Effector memory CD4-positive, alpha-beta T cell (primary cell): Measurements from ENCODE around the gene ITGAE.

ENCODE experiments used
- DNase-seq, 3 donors: peaks; one replicate each; pipeline ENCODE4 v3.0.0-alpha.2; 2020
- H3K27ac ChIP-seq: 2 replicates; pipeline ENCODE4 v1.7.0; 2013; ENCODE audit warnings: mild to moderate bottlenecking, low read length, moderate library complexity; ENCODE audit not compliant: insufficient read depth, poor library complexity, severe bottlenecking
- H3K27me3 ChIP-seq: replicated peaks from 2 replicates; pipeline ENCODE4 v1.7.0; 2013; ENCODE audit warnings: mild to moderate bottlenecking, low read length; ENCODE audit not compliant: insufficient read depth, control insufficient read depth, poor library complexity, severe bottlenecking
- H3K36me3 ChIP-seq: 2 replicates; pipeline ENCODE4 v1.7.0; 2013; ENCODE audit warnings: mild to moderate bottlenecking, low read length, moderate library complexity; ENCODE audit not compliant: control insufficient read depth, insufficient read depth
- H3K4me1 ChIP-seq: 2 replicates; pipeline ENCODE4 v1.7.0; 2013; ENCODE audit warnings: low read length, mild to moderate bottlenecking; ENCODE audit not compliant: control insufficient read depth, insufficient read depth, poor library complexity, severe bottlenecking
- H3K4me3 ChIP-seq: 2 replicates; pipeline ENCODE4 v1.7.0; 2013; ENCODE audit warnings: low read length, low read depth, mild to moderate bottlenecking; ENCODE audit not compliant: insufficient read depth, poor library complexity, severe bottlenecking
- H3K9me3 ChIP-seq: 2 replicates; pipeline ENCODE4 v1.7.0; 2013; ENCODE audit warnings: mild to moderate bottlenecking, low read length, moderate library complexity; ENCODE audit not compliant: control insufficient read depth

The ITGAE gene

GRCh38 chr17:3817851-3818605 is 17.0 kb upstream of the ITGAE start:
- H3K27me3 ChIP-seq, result no peaks in the 10 kb centered on the region
- peaks cover 66% of the 10 kb centered on the region for H3K36me3 ChIP-seq
- H3K27ac ChIP-seq, result no peak overlapping the region
- no peak for DNase-seq
- no peak overlapping the region for H3K4me3 ChIP-seq
- no peaks in the 10 kb centered on the region for H3K4me1 ChIP-seq
- no peaks in the 10 kb centered on the region for H3K9me3 ChIP-seq

GRCh38 chr17:3815925-3816324 is 14.9 kb upstream of the ITGAE start:
- no peaks in the 10 kb centered on the region for H3K9me3 ChIP-seq
- no peak overlapping the region for H3K4me3 ChIP-seq
- no peaks in the 10 kb centered on the region for H3K27me3 ChIP-seq
- no peak overlapping the region for H3K27ac ChIP-seq
- DNase-seq, result no peak
- H3K36me3 ChIP-seq, result peaks cover 67% of the 10 kb centered on the region
- H3K4me1 ChIP-seq, result no peaks in the 10 kb centered on the region

- Histone ChIP-seq H3K9me3 (no peaks in the 10 kb centered on the region), H3K36me3 (peaks cover 69% of the 10 kb centered on the region), H3K4me3 (no peak overlapping the region), H3K27ac (no peak overlapping the region), H3K4me1 (no peaks in the 10 kb centered on the region), H3K27me3 (no peaks in the 10 kb centered on the region)
- DNase-seq, result no peak
Observed at GRCh38 chr17:3815122-3815521, 14.1 kb upstream of the ITGAE start.

- DNase-seq, result no peak
- Histone ChIP-seq H3K36me3 (peaks cover 68% of the 10 kb centered on the region), H3K9me3 (no peaks in the 10 kb centered on the region), H3K27me3 (no peaks in the 10 kb centered on the region), H3K27ac (no peak overlapping the region), H3K4me3 (no peak overlapping the region), H3K4me1 (no peaks in the 10 kb centered on the region)
Observed at GRCh38 chr17:3814361-3814760, 13.4 kb upstream of the ITGAE start.

- Histone ChIP-seq H3K9me3 (no peaks in the 10 kb centered on the region), H3K4me3 (no peak overlapping the region), H3K27me3 (no peaks in the 10 kb centered on the region), H3K4me1 (no peaks in the 10 kb centered on the region), H3K36me3 (peaks cover 63% of the 10 kb centered on the region), H3K27ac (no peak overlapping the region)
- no peak for DNase-seq
Observed at GRCh38 chr17:3813171-3813570, 12.2 kb upstream of the ITGAE start.

GRCh38 chr17:3812771-3813170 is 11.8 kb upstream of the ITGAE start:
- H3K36me3 ChIP-seq, result peaks cover 65% of the 10 kb centered on the region
- H3K4me3 ChIP-seq, result no peak overlapping the region
- no peaks in the 10 kb centered on the region for H3K9me3 ChIP-seq
- no peaks in the 10 kb centered on the region for H3K4me1 ChIP-seq
- H3K27ac ChIP-seq, result no peak overlapping the region
- DNase-seq, result no peak
- H3K27me3 ChIP-seq, result no peaks in the 10 kb centered on the region

- DNase-seq, result no peak
- Histone ChIP-seq H3K4me1 (no peaks in the 10 kb centered on the region), H3K9me3 (no peaks in the 10 kb centered on the region), H3K27ac (no peak overlapping the region), H3K27me3 (no peaks in the 10 kb centered on the region), H3K4me3 (no peak overlapping the region), H3K36me3 (peaks cover 65% of the 10 kb centered on the region)
Observed at GRCh38 chr17:3812284-3812683, 11.3 kb upstream of the ITGAE start.

- H3K4me3 ChIP-seq, result no peak overlapping the region
- DNase-seq, result no peak
- no peaks in the 10 kb centered on the region for H3K27me3 ChIP-seq
- H3K36me3 ChIP-seq, result peaks cover 47% of the 10 kb centered on the region
- no peaks in the 10 kb centered on the region for H3K9me3 ChIP-seq
- no peak overlapping the region for H3K27ac ChIP-seq
- H3K4me1 ChIP-seq, result no peaks in the 10 kb centered on the region
Observed at GRCh38 chr17:3810019-3810418, 9.0 kb upstream of the ITGAE start.

- Histone ChIP-seq H3K27ac (no peak overlapping the region), H3K36me3 (peaks cover 44% of the 10 kb centered on the region), H3K4me3 (no peak overlapping the region), H3K4me1 (no peaks in the 10 kb centered on the region), H3K9me3 (no peaks in the 10 kb centered on the region), H3K27me3 (no peaks in the 10 kb centered on the region)
- DNase-seq, result no peak
Observed at GRCh38 chr17:3809135-3809534, 8.1 kb upstream of the ITGAE start.

- no peaks in the 10 kb centered on the region for H3K9me3 ChIP-seq
- no peak for DNase-seq
- no peak overlapping the region for H3K27ac ChIP-seq
- no peaks in the 10 kb centered on the region for H3K27me3 ChIP-seq
- H3K36me3 ChIP-seq, result peaks cover 42% of the 10 kb centered on the region
- no peaks in the 10 kb centered on the region for H3K4me1 ChIP-seq
- no peak overlapping the region for H3K4me3 ChIP-seq
Observed at GRCh38 chr17:3808701-3809100, 7.7 kb upstream of the ITGAE start.
